IgD-negative memory B cell (primary cell): ENCODE results near the gene CDC42BPB. TPM values are rescaled to one million over a fixed set of nuclear protein-coding genes. Genes with fewer than 3 reads are reported as not detected.

Experiments
- H3K27ac Mint-ChIP-seq, 3 donors: one replicate each; pipeline ENCODE4 v1.8.0; 2020 to 2022; ENCODE audit warnings: mild to moderate bottlenecking in 3 of 3, mixed read lengths in 3 of 3, moderate library complexity in 1 of 3
- H3K27me3 Mint-ChIP-seq: one replicate; pipeline ENCODE4 v1.8.0; 2021; ENCODE audit warnings: mixed read lengths
- H3K36me3 Mint-ChIP-seq: one replicate; pipeline ENCODE4 v1.8.0; 2020; ENCODE audit warnings: mild to moderate bottlenecking, mixed read lengths
- H3K4me1 Mint-ChIP-seq, 3 donors: one replicate each; pipeline ENCODE4 v1.8.0; 2020 to 2022; ENCODE audit warnings: mixed read lengths in 3 of 3, mild to moderate bottlenecking in 1 of 3
- H3K4me3 Mint-ChIP-seq, 4 donors: one replicate each; pipeline ENCODE4 v1.8.0; 2020 to 2022; ENCODE audit warnings: mild to moderate bottlenecking in 4 of 4, mixed read lengths in 4 of 4, moderate library complexity in 3 of 4
- H3K9me3 Mint-ChIP-seq, 3 donors: one replicate each; pipeline ENCODE4 v1.8.0; 2020 to 2021; ENCODE audit warnings: mixed read lengths in 3 of 3, mild to moderate bottlenecking in 1 of 3
- polyA plus RNA-seq: library from polyadenylated mRNA; unstranded; fragments of 300-500 nt; fragmentation: Illumina TruSeq; gene quantifications from one replicate; pipeline ENCODE4 v1.2.3, GENCODE V29; 2021

The CDC42BPB gene
- polyA plus RNA-seq, 1 donor from 2014 or later: 1.2 TPM

GRCh38 chr14:102998393-102998792, 59.0 kb downstream of the CDC42BPB start:
- no peaks in the 10 kb centered on the region for H3K27me3 Mint-ChIP-seq
- H3K27ac Mint-ChIP-seq: no peak overlapping the region
- H3K36me3 Mint-ChIP-seq: peaks cover 6% of the 10 kb centered on the region
- no peaks in the 10 kb centered on the region for H3K9me3 Mint-ChIP-seq
- H3K4me1 Mint-ChIP-seq: peaks cover 7 to 19% (median 10%) of the 10 kb centered on the region in 3 donors
- H3K4me3 Mint-ChIP-seq: no peak overlapping the region

DNA sequence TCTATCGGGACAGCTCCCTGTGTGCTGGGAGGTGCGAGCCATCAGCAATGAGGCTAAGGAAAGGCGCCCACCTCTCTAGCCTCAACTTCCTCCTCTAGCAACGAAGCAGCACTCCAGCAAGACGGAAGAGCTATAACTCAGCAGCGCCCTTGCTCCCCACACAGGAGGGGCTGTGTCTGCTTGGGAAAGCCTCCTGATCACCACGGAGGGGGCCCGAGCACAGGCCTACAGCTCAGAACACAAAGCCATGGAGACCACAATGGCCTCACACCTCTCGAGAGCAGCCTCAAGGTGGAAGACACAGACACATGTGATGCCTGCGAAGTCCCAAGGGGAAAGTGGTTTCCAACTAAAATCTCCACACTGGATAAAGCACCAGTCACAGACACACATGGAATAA, 60.4 kb downstream of the CDC42BPB start:
- Mint-ChIP-seq H3K36me3 (peaks cover 9% of the 10 kb centered on the region), H3K27me3 (no peaks in the 10 kb centered on the region), H3K4me3 (no peak overlapping the region), H3K9me3 (no peaks in the 10 kb centered on the region), H3K4me1 (peaks cover under 1 to 9% (median 5%) of the 10 kb centered on the region in 3 donors), H3K27ac (no peak overlapping the region)

DNA sequence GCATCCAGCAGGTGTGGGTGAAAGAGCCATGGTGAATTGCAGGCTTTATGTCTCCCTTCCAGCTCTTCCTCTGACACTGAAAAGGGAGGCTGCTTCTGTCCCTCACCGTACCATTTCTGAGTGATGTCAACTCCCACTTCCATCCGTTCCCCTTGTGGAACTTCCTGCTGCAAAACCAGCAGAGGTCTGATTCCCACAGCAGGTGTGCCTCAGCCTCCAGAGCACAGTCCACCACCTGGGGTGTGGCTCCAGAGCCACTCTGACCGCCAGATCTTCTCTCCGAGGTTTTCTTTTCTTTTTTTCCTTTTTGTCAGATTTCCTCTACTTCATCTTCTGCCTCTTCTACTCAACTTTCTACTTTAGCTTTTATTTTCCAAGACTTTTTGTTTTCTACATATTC, 62.7 kb downstream of the CDC42BPB start:
- no peak overlapping the region for H3K27ac Mint-ChIP-seq
- H3K4me3 Mint-ChIP-seq: no peak overlapping the region
- peaks cover 0 to 4% (median 0%) of the 10 kb centered on the region in 3 donors for H3K9me3 Mint-ChIP-seq
- peaks cover 8 to 12% (median 9%) of the 10 kb centered on the region in 3 donors for H3K4me1 Mint-ChIP-seq
- H3K27me3 Mint-ChIP-seq: no peaks in the 10 kb centered on the region
- H3K36me3 Mint-ChIP-seq: peaks cover 21% of the 10 kb centered on the region

DNA sequence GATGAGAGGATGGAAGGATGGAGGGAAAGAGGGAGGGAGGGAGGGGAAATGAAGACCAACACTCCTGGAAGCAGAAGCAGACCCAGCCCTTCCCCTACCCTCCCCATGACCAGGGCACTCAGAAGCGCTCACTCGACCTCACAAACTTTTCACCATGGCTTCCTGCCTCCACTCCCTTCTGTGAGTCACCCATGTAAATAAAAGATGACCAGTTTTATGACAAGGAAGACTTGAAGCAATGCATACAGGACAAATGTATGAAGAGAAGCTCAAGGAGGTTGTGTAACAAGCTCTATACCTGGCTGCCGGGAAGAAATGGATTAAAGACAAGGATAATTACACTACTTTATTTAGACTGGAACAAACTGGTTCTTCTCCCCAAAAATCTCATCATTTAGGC, 63.8 kb downstream of the CDC42BPB start:
- Mint-ChIP-seq H3K27ac (no peak overlapping the region), H3K27me3 (no peaks in the 10 kb centered on the region), H3K4me1 (peaks cover 8 to 9% (median 9%) of the 10 kb centered on the region in 3 donors), H3K4me3 (no peak overlapping the region), H3K9me3 (peaks cover 0 to 8% (median 4%) of the 10 kb centered on the region in 3 donors), H3K36me3 (peaks cover 24% of the 10 kb centered on the region)

DNA sequence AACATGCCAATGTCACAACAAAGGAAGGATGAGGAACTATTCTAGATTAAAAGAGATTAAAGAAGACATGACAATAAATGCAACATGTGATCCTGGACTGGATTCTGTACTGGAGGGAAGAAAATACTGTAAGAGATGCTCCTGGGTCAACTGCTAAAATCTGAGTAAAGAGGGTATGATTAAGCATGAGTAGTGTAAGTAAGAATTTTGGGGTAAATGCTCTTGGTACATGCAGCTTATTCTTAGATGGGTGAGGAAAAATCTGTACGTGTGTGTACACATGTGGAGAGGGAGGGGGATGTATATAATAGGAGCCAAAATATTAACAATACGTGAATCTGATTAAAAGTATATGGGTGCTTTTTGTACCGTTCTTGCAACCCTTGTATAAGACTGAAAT, 66.0 kb downstream of the CDC42BPB start:
- Mint-ChIP-seq H3K36me3 (peaks cover 34% of the 10 kb centered on the region), H3K4me3 (no peak overlapping the region), H3K9me3 (peaks cover 4 to 23% (median 4%) of the 10 kb centered on the region in 3 donors), H3K27me3 (no peaks in the 10 kb centered on the region), H3K4me1 (peaks cover 9% of the 10 kb centered on the region in 3 donors), H3K27ac (no peak overlapping the region)

GRCh38 chr14:102988054-102988453, 69.3 kb downstream of the CDC42BPB start:
- peak overlapping the region in 2 of 4 donors; percentile 29 to 61 for H3K4me3 Mint-ChIP-seq
- peaks cover 31% of the 10 kb centered on the region for H3K36me3 Mint-ChIP-seq
- peak overlapping the region in 2 of 3 donors; percentile 36 to 85 for H3K27ac Mint-ChIP-seq
- H3K9me3 Mint-ChIP-seq: peaks cover 4 to 23% (median 4%) of the 10 kb centered on the region in 3 donors
- H3K4me1 Mint-ChIP-seq: peaks cover 13 to 16% (median 16%) of the 10 kb centered on the region in 3 donors
- no peaks in the 10 kb centered on the region for H3K27me3 Mint-ChIP-seq

- Mint-ChIP-seq H3K36me3 (peaks cover 31% of the 10 kb centered on the region), H3K27me3 (no peaks in the 10 kb centered on the region), H3K9me3 (peaks cover 4 to 23% (median 4%) of the 10 kb centered on the region in 3 donors), H3K4me3 (peak overlapping the region in 2 of 4 donors; percentile 18 to 63), H3K27ac (no peak overlapping the region), H3K4me1 (peaks cover 13 to 16% (median 16%) of the 10 kb centered on the region in 3 donors)
These were observed 70.4 kb downstream of the CDC42BPB start for GRCh38 chr14:102986810-102987579.

- Mint-ChIP-seq H3K36me3 (peaks cover 25% of the 10 kb centered on the region), H3K9me3 (peaks cover 4 to 23% (median 4%) of the 10 kb centered on the region in 3 donors), H3K27ac (peak overlapping the region in 1 of 3 donors; percentile 23), H3K4me3 (peak overlapping the region in 1 of 4 donors; percentile 50), H3K27me3 (no peaks in the 10 kb centered on the region), H3K4me1 (peaks cover 5 to 9% (median 8%) of the 10 kb centered on the region in 3 donors)
These were observed 71.7 kb downstream of the CDC42BPB start for GRCh38 chr14:102985665-102986064.

- H3K4me1 Mint-ChIP-seq: peaks cover 5 to 8% (median 7%) of the 10 kb centered on the region in 3 donors
- no peak overlapping the region for H3K4me3 Mint-ChIP-seq
- H3K27me3 Mint-ChIP-seq: no peaks in the 10 kb centered on the region
- no peak overlapping the region for H3K27ac Mint-ChIP-seq
- H3K9me3 Mint-ChIP-seq: peaks cover 0 to 23% (median 4%) of the 10 kb centered on the region in 3 donors
- H3K36me3 Mint-ChIP-seq: peaks cover 19% of the 10 kb centered on the region
These were observed 72.8 kb downstream of the CDC42BPB start for GRCh38 chr14:102984336-102985102.

DNA sequence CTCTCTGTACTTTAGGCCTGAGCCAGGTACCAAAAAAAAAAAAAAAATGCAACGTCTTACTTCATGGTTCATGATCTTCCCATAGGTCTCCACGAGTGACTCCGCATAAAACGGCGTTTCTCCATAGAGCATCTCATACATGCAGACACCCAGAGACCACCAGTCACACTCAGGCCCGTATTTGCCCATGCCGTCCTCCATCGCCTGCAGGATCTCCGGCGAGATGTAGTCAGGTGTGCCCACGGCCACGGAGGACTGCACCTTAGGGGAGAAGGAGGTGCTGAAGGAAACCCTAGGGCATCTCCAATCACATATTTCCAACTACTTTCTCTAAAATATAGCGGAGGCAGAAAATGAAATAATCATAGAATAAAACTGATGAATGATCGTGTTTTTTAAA, 73.9 kb downstream of the CDC42BPB start:
- Mint-ChIP-seq H3K36me3 (peaks cover 16% of the 10 kb centered on the region), H3K27me3 (no peaks in the 10 kb centered on the region), H3K4me3 (no peak overlapping the region), H3K27ac (no peak overlapping the region), H3K9me3 (peaks cover 0 to 15% (median 4%) of the 10 kb centered on the region in 3 donors), H3K4me1 (peaks cover 5 to 8% (median 7%) of the 10 kb centered on the region in 3 donors)

GRCh38 chr14:102982852-102983470, 74.4 kb downstream of the CDC42BPB start:
- no peaks in the 10 kb centered on the region for H3K27me3 Mint-ChIP-seq
- peaks cover 5 to 8% (median 7%) of the 10 kb centered on the region in 3 donors for H3K4me1 Mint-ChIP-seq
- H3K36me3 Mint-ChIP-seq: peaks cover 12% of the 10 kb centered on the region
- H3K27ac Mint-ChIP-seq: no peak overlapping the region
- peaks cover 0 to 10% (median 2%) of the 10 kb centered on the region in 3 donors for H3K9me3 Mint-ChIP-seq
- H3K4me3 Mint-ChIP-seq: peak overlapping the region in 1 of 4 donors; percentile 50

- no peaks in the 10 kb centered on the region for H3K9me3 Mint-ChIP-seq
- H3K27ac Mint-ChIP-seq: no peak overlapping the region
- H3K36me3 Mint-ChIP-seq: peaks cover 4% of the 10 kb centered on the region
- H3K4me1 Mint-ChIP-seq: no peaks in the 10 kb centered on the region
- H3K27me3 Mint-ChIP-seq: no peaks in the 10 kb centered on the region
- H3K4me3 Mint-ChIP-seq: no peak overlapping the region
These were observed 76.9 kb downstream of the CDC42BPB start for GRCh38 chr14:102980409-102980810.

- Mint-ChIP-seq H3K4me3 (no peak overlapping the region), H3K36me3 (peaks cover 4% of the 10 kb centered on the region), H3K4me1 (no peaks in the 10 kb centered on the region), H3K9me3 (no peaks in the 10 kb centered on the region), H3K27ac (peak overlapping the region in 1 of 3 donors; percentile 2), H3K27me3 (no peaks in the 10 kb centered on the region)
These were observed 77.9 kb downstream of the CDC42BPB start for GRCh38 chr14:102979406-102979805.

DNA sequence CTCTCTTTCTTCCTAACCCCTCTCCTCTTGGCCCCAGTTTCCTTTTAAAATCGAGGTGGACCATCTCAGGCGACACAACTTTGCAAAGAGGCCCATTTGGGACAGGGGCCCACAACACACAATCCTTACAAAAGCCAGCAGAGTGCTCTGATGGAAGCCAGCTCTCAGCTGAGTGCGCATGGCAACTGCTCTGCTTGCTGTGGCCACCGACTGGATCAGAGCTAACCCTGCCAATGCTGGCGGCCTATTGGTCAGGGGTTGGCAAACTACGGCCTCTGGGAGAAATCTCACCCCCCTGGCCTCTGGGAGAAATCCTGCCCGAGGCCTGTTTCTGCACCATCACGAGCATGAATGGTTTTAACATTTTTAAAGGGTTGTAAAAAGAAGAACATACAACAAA, 79.9 kb downstream of the CDC42BPB start:
- Mint-ChIP-seq H3K9me3 (no peaks in the 10 kb centered on the region), H3K4me3 (no peak overlapping the region), H3K27ac (no peak overlapping the region), H3K36me3 (peaks cover 5% of the 10 kb centered on the region), H3K4me1 (peaks cover 0 to 1% (median 0%) of the 10 kb centered on the region in 3 donors), H3K27me3 (no peaks in the 10 kb centered on the region)

- Mint-ChIP-seq H3K4me3 (no peak overlapping the region), H3K27ac (peak overlapping the region in 1 of 3 donors; percentile 5), H3K4me1 (peaks cover 0 to 2% (median 1%) of the 10 kb centered on the region in 3 donors), H3K27me3 (no peaks in the 10 kb centered on the region), H3K9me3 (no peaks in the 10 kb centered on the region), H3K36me3 (peaks cover 8% of the 10 kb centered on the region)
These were observed 81.7 kb downstream of the CDC42BPB start for GRCh38 chr14:102975662-102976061.
